ENCODE results near the gene PLEKHG4. TPM values are rescaled to one million over a fixed set of nuclear protein-coding genes. Genes with fewer than 3 reads are reported as not detected.

PLEKHG4 gene
- total and polyA plus RNA-seq, 10 of the 15 experiments (the other 5 are each of a cell fraction or from before 2014, with no cell fraction given), result 0.14 to 2.6 (median 0.99) TPM

- TF ChIP-seq SPI1 (IDR thresholded peaks at IDR 0.05; ENCODE audit: borderline replicate concordance, insufficient read depth, low read depth, low read length) (no peak), MEF2B (IDR thresholded peaks at IDR 0.05; ENCODE audit: partially characterized antibody, poor library complexity, severe bottlenecking) (no peak), EP300 (IDR thresholded peaks at IDR 0.05; ENCODE audit: borderline replicate concordance in 1 of 2, control insufficient read depth in 1 of 2, low read depth in 2 of 2, low read length in 2 of 2) (no peak), BMI1 (IDR thresholded peaks at IDR 0.05; ENCODE audit: borderline replicate concordance) (no peak), NFYA (IDR thresholded peaks at IDR 0.05; ENCODE audit: borderline replicate concordance, low read depth, low read length) (no peak), POLR2AphosphoS2 (IDR thresholded peaks at IDR 0.05; ENCODE audit: low read depth, low read length) (no peak), POLR2A (IDR thresholded peaks at IDR 0.05; ENCODE audit: low read depth, low read length) (peak; percentile 67; the same call in 1 of the 2 replicates), HDGF (IDR thresholded peaks at IDR 0.05) (no peak), RELA (IDR thresholded peaks at IDR 0.05; ENCODE audit: borderline replicate concordance, partially characterized antibody) (no peak), TARDBP (IDR thresholded peaks at IDR 0.05; ENCODE audit: borderline replicate concordance) (no peak), CHD2 (IDR thresholded peaks at IDR 0.05; ENCODE audit: borderline replicate concordance, low read depth, low read length) (no peak), ATF3 (IDR thresholded peaks at IDR 0.05; ENCODE audit: borderline replicate concordance, extremely low read depth, low read depth, low read length) (no peak), ZSCAN29 (IDR thresholded peaks at IDR 0.05) (0 out of 2 replicates have a peak, but pooled peaks have one; percentile 22), BHLHE40 (IDR thresholded peaks at IDR 0.05; ENCODE audit: borderline replicate concordance in 1 of 2, low read depth in 2 of 2, low read length in 1 of 2) (peak; percentile 69 to 88; a peak in 3 of 4 replicates), NR2C1 (IDR thresholded peaks at IDR 0.05) (no peak), CTCF (IDR thresholded peaks at IDR 0.05 in 2 of 3, conservative IDR thresholded peaks at IDR 0.05 in 1 of 3; ENCODE audit: control insufficient read depth in 2 of 3, extremely low read depth in 1 of 3, insufficient read depth in 1 of 3, low read depth in 3 of 3, low read length in 3 of 3) (peak; percentile 65 to 87 (median 72); a peak in 5 of 6 replicates), HDAC2 (IDR thresholded peaks at IDR 0.05) (no peak), RFX5 (IDR thresholded peaks at IDR 0.05; ENCODE audit: low read depth, low read length) (no peak), MTA2 (IDR thresholded peaks at IDR 0.05; ENCODE audit: low read depth) (no peak), E2F8 (IDR thresholded peaks at IDR 0.05; ENCODE audit: low read depth, partially characterized antibody) (no peak), BCL3 (IDR thresholded peaks at IDR 0.05; ENCODE audit: borderline replicate concordance, insufficient read depth, low read depth, low read length, poor library complexity, severe bottlenecking) (no peak), SMC3 (IDR thresholded peaks at IDR 0.05; ENCODE audit: borderline replicate concordance, low read length) (peak; percentile 73)
Observed at GRCh38 chr16:67279296-67280089, at the start of gene PLEKHG4 (continued).
